ENCODE results near the gene C17orf75. TPM values are rescaled to one million over a fixed set of nuclear protein-coding genes. Genes with fewer than 3 reads are reported as not detected.

C17orf75 gene
- total RNA-seq, 1 experiment from 2014 or later: 27.0 TPM

Small RNA genes within 50 kb of the gene (microRNA-seq; reads per million reads assigned to microRNA genes)
- not detected for gene MIR632 (ENCODE audit: unreplicated experiment)

Other genes with a start within 250 kb of the C17orf75 start
- 20.9 and 22.3 TPM in 2 replicates for gene RHOT1, start 199.7 kb downstream of the C17orf75 start, total RNA-seq (2014; rRNA removed)
- not detected in 2 replicates for gene RHBDL3, start 76.3 kb downstream of the C17orf75 start, total RNA-seq (2014; rRNA removed)
- gene ZNF207, start 8.0 kb upstream of the C17orf75 start, total RNA-seq (2014; rRNA removed): 76.5 and 84.6 TPM in 2 replicates
- gene PSMD11, start 102.3 kb upstream of the C17orf75 start, total RNA-seq (2014; rRNA removed): 160 and 163 TPM in 2 replicates
- 1.7 and 3.0 TPM in 2 replicates for gene CDK5R1, start 144.8 kb upstream of the C17orf75 start, total RNA-seq (2014; rRNA removed)